ENCODE results near the gene ARID1B. TPM values are rescaled to one million over a fixed set of nuclear protein-coding genes. Genes with fewer than 3 reads are reported as not detected.

ARID1B gene
- total RNA-seq, 1 donor from 2014 or later = 62.1 TPM

- no peaks in the 10 kb centered on the region for H3F3A ChIP-seq (ENCODE audit: low read depth)
- H2AFZ ChIP-seq (replicated peaks) = no peak overlapping the region
- H3K9me3 ChIP-seq (ENCODE audit: low read depth) = no peaks in the 10 kb centered on the region
- H4K20me1 ChIP-seq (ENCODE audit: low read depth) = peaks cover 47% of the 10 kb centered on the region
- no peaks in the 10 kb centered on the region for H3K36me3 ChIP-seq
- Mint-ChIP-seq H3K27me3 (ENCODE audit: insufficient read depth, low read depth) (peaks cover 2% of the 10 kb centered on the region), H3K36me3 (peaks cover 6% of the 10 kb centered on the region), H3K4me3 (no peak overlapping the region), H3K4me1 (peaks cover 4% of the 10 kb centered on the region), H3K27ac (no peak overlapping the region), H3K9me3 (no peaks in the 10 kb centered on the region)
- no peak for DNase-seq (ENCODE audit: low spot score)
- no peak overlapping the region for H3K27ac ChIP-seq
- no peak overlapping the region for H3K9ac ChIP-seq
- peaks cover 75% of the 10 kb centered on the region for H3K79me2 ChIP-seq (ENCODE audit: low read depth)
- peaks cover 8% of the 10 kb centered on the region for H3K4me1 ChIP-seq
- H3K4me2 ChIP-seq = no peak overlapping the region
- TF ChIP-seq CTCF (IDR thresholded peaks at IDR 0.05) = no peak
- TF ChIP-seq EZH2phosphoT487 (IDR thresholded peaks at IDR 0.05) = no peak
- TF ChIP-seq EZH2 (IDR thresholded peaks at IDR 0.05) = no peak
- no peak overlapping the region for H3K4me3 ChIP-seq
- no peaks in the 10 kb centered on the region for H3K27me3 ChIP-seq
Measured at GRCh38 chr6:156905801-156906200, 128.6 kb downstream of the ARID1B start.

GRCh38 chr6:156906451-156906850, 129.3 kb downstream of the ARID1B start:
- peaks cover 75% of the 10 kb centered on the region for H3K79me2 ChIP-seq (ENCODE audit: low read depth)
- no peaks in the 10 kb centered on the region for H3F3A ChIP-seq (ENCODE audit: low read depth)
- no peaks in the 10 kb centered on the region for H3K9me3 ChIP-seq (ENCODE audit: low read depth)
- Mint-ChIP-seq H3K4me1 (peaks cover 4% of the 10 kb centered on the region), H3K27me3 (ENCODE audit: insufficient read depth, low read depth) (peaks cover 2% of the 10 kb centered on the region), H3K4me3 (no peak overlapping the region), H3K9me3 (no peaks in the 10 kb centered on the region), H3K27ac (no peak overlapping the region), H3K36me3 (peaks cover 6% of the 10 kb centered on the region)
- no peak overlapping the region for H3K9ac ChIP-seq
- no peak for DNase-seq (ENCODE audit: low spot score)
- peaks cover 8% of the 10 kb centered on the region for H3K4me1 ChIP-seq
- TF ChIP-seq CTCF (IDR thresholded peaks at IDR 0.05) (no peak), EZH2phosphoT487 (IDR thresholded peaks at IDR 0.05) (no peak), EZH2 (IDR thresholded peaks at IDR 0.05) (no peak)
- H3K36me3 ChIP-seq = no peaks in the 10 kb centered on the region
- H3K27me3 ChIP-seq = no peaks in the 10 kb centered on the region
- H3K4me3 ChIP-seq = no peak overlapping the region
- no peak overlapping the region for H3K27ac ChIP-seq
- H3K4me2 ChIP-seq = no peak overlapping the region
- H2AFZ ChIP-seq (replicated peaks) = no peak overlapping the region
- H4K20me1 ChIP-seq (ENCODE audit: low read depth) = peaks cover 47% of the 10 kb centered on the region

- TF ChIP-seq EZH2 (IDR thresholded peaks at IDR 0.05) = no peak
- Mint-ChIP-seq H3K27me3 (ENCODE audit: insufficient read depth, low read depth) (peaks cover 4% of the 10 kb centered on the region), H3K27ac (no peak overlapping the region), H3K9me3 (no peaks in the 10 kb centered on the region), H3K4me3 (no peak overlapping the region), H3K36me3 (peaks cover 12% of the 10 kb centered on the region), H3K4me1 (peaks cover 10% of the 10 kb centered on the region)
- H3K27ac ChIP-seq = no peak overlapping the region
- no peaks in the 10 kb centered on the region for H3K27me3 ChIP-seq
- no peak overlapping the region for H3K4me2 ChIP-seq
- no peaks in the 10 kb centered on the region for H3F3A ChIP-seq (ENCODE audit: low read depth)
- H3K9me3 ChIP-seq (ENCODE audit: low read depth) = no peaks in the 10 kb centered on the region
- H3K79me2 ChIP-seq (ENCODE audit: low read depth) = peaks cover 90% of the 10 kb centered on the region
- no peak overlapping the region for H2AFZ ChIP-seq (replicated peaks)
- H3K36me3 ChIP-seq = no peaks in the 10 kb centered on the region
- peaks cover 49% of the 10 kb centered on the region for H4K20me1 ChIP-seq (ENCODE audit: low read depth)
- peaks cover 16% of the 10 kb centered on the region for H3K4me1 ChIP-seq
- no peak for DNase-seq (ENCODE audit: low spot score)
- H3K4me3 ChIP-seq = no peak overlapping the region
- H3K9ac ChIP-seq = no peak overlapping the region
Measured at GRCh38 chr6:156909212-156910010, 132.2 kb downstream of the ARID1B start.

- peaks cover 16% of the 10 kb centered on the region for H3K4me1 ChIP-seq
- DNase-seq (ENCODE audit: low spot score) = no peak
- H4K20me1 ChIP-seq (ENCODE audit: low read depth) = peaks cover 47% of the 10 kb centered on the region
- H2AFZ ChIP-seq (replicated peaks) = no peak overlapping the region
- Mint-ChIP-seq H3K4me1 (peaks cover 10% of the 10 kb centered on the region), H3K36me3 (peaks cover 15% of the 10 kb centered on the region), H3K27me3 (ENCODE audit: insufficient read depth, low read depth) (peaks cover 4% of the 10 kb centered on the region), H3K4me3 (no peak overlapping the region), H3K9me3 (no peaks in the 10 kb centered on the region), H3K27ac (no peak overlapping the region)
- TF ChIP-seq CTCF (IDR thresholded peaks at IDR 0.05) = no peak
- H3K4me3 ChIP-seq = no peak overlapping the region
- H3K9ac ChIP-seq = no peak overlapping the region
- no peaks in the 10 kb centered on the region for H3F3A ChIP-seq (ENCODE audit: low read depth)
- no peak overlapping the region for H3K27ac ChIP-seq
- H3K4me2 ChIP-seq = no peak overlapping the region
- H3K27me3 ChIP-seq = no peaks in the 10 kb centered on the region
- H3K36me3 ChIP-seq = no peaks in the 10 kb centered on the region
- no peaks in the 10 kb centered on the region for H3K9me3 ChIP-seq (ENCODE audit: low read depth)
- H3K79me2 ChIP-seq (ENCODE audit: low read depth) = peaks cover 91% of the 10 kb centered on the region
Measured at GRCh38 chr6:156910011-156910334, 132.8 kb downstream of the ARID1B start.

All from neural progenitor cell (in vitro differentiated cells).